Measurements from ENCODE around the gene SPTBN1.

GRCh38 chr2:54553775-54554174 lies 97.6 kb downstream of the SPTBN1 start:
- TF ChIP-seq CTCF (conservative IDR thresholded peaks at IDR 0.05; ENCODE audit: low read depth, low read length) (no peak), POLR2A (IDR thresholded peaks at IDR 0.05; ENCODE audit: low read depth, low read length) (no peak), MXI1 (IDR thresholded peaks at IDR 0.05; ENCODE audit: borderline replicate concordance, low read depth, low read length) (no peak), MAFK (IDR thresholded peaks at IDR 0.05; ENCODE audit: low read depth, low read length) (no peak), BHLHE40 (IDR thresholded peaks at IDR 0.05; ENCODE audit: low read depth, low read length) (no peak), CHD1 (IDR thresholded peaks at IDR 0.05; ENCODE audit: low read depth, low read length) (no peak), RCOR1 (IDR thresholded peaks at IDR 0.05; ENCODE audit: insufficient replicate concordance, low read length) (no peak), NFE2L2 (IDR thresholded peaks at IDR 0.05; ENCODE audit: low read depth, low read length) (no peak), MAZ (IDR thresholded peaks at IDR 0.05; ENCODE audit: borderline replicate concordance, low read depth, low read length) (no peak), SMC3 (IDR thresholded peaks at IDR 0.05; ENCODE audit: low read depth, low read length) (no peak)
- TF ChIP-seq, protein P1, sequence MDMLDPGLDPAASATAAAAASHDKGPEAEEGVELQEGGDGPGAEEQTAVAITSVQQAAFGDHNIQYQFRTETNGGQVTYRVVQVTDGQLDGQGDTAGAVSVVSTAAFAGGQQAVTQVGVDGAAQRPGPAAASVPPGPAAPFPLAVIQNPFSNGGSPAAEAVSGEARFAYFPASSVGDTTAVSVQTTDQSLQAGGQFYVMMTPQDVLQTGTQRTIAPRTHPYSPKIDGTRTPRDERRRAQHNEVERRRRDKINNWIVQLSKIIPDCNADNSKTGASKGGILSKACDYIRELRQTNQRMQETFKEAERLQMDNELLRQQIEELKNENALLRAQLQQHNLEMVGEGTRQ (IDR thresholded peaks at IDR 0.05; ENCODE audit: low read depth, low read length), result no peak
- TF ChIP-seq, protein P2, sequence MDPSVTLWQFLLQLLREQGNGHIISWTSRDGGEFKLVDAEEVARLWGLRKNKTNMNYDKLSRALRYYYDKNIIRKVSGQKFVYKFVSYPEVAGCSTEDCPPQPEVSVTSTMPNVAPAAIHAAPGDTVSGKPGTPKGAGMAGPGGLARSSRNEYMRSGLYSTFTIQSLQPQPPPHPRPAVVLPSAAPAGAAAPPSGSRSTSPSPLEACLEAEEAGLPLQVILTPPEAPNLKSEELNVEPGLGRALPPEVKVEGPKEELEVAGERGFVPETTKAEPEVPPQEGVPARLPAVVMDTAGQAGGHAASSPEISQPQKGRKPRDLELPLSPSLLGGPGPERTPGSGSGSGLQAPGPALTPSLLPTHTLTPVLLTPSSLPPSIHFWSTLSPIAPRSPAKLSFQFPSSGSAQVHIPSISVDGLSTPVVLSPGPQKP (IDR thresholded peaks at IDR 0.05; ENCODE audit: borderline replicate concordance, low read depth, low read length), result no peak

Data from IMR-90 (cell line).